Peyer's patch (tissue), 4 donors: ENCODE data around the gene DNAJB1.

Source experiments
- POLR2A ChIP-seq, 2 donors: fragments of 450-650 bp; IDR thresholded peaks; one replicate each; pipeline ENCODE4 v1.5.1; 2017; ENCODE audit warnings: antibody characterized with exemption in 2 of 2, mild to moderate bottlenecking in 2 of 2, moderate library complexity in 2 of 2
- TF ChIP-seq, protein P1 (sequence below), 6 experiments: fragments of 450-650 bp in 4 of 6; fragments of 200-600 bp in 2 of 6; sonication (generic) in 1 of 6; IDR thresholded peaks; one replicate each; pipeline ENCODE4 v1.5.1; 2017 to 2019; ENCODE audit warnings: antibody characterized with exemption in 6 of 6, mild to moderate bottlenecking in 3 of 6, moderate library complexity in 1 of 6

GRCh38 chr19:14473073-14473977 is 44.9 kb downstream of the DNAJB1 start:
- TF ChIP-seq, protein P1, sequence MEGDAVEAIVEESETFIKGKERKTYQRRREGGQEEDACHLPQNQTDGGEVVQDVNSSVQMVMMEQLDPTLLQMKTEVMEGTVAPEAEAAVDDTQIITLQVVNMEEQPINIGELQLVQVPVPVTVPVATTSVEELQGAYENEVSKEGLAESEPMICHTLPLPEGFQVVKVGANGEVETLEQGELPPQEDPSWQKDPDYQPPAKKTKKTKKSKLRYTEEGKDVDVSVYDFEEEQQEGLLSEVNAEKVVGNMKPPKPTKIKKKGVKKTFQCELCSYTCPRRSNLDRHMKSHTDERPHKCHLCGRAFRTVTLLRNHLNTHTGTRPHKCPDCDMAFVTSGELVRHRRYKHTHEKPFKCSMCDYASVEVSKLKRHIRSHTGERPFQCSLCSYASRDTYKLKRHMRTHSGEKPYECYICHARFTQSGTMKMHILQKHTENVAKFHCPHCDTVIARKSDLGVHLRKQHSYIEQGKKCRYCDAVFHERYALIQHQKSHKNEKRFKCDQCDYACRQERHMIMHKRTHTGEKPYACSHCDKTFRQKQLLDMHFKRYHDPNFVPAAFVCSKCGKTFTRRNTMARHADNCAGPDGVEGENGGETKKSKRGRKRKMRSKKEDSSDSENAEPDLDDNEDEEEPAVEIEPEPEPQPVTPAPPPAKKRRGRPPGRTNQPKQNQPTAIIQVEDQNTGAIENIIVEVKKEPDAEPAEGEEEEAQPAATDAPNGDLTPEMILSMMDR (IDR thresholded peaks at IDR 0.05) = no peak
- no peak for TF ChIP-seq POLR2A (IDR thresholded peaks at IDR 0.05)
